Measurements from ENCODE around the gene MLKL.

DNA sequence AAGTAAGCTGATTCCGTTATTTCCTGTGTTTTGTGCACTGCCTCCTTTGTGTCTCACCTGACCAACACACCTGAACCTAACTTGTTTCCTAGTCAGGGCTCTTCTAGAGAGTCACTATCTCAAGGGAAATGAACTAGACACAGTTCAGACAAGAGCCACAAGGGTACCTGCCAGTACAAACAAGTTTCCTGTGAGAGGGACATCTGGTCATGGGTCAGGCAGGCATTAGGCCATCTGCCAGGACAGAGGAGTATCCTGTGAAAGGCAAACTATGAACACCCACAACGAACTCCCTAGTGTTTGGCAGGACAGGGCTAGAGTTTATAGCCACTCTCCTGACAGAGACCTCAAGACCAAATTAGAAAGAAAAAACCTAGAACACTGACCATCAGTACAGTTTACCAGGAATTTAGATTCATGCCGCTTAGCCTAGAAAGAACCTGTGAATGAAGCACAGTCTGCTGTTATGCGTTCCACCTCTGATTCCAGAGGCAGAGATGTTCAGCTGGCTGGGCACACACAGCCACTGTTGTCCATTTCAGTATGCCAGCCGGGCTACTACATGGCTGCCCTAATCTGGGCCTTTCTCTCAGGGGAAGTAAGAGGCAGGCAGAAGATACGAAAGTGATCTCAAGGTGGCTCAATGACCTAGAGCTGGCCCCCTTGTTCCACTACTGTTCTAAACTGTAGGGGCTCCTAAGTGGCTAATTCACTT is 73.0 kb downstream of the MLKL start:
- TF ChIP-seq EZH2 (IDR thresholded peaks at IDR 0.05; ENCODE audit: insufficient read depth, poor library complexity, severe bottlenecking) (no peak), EZH2phosphoT487 (IDR thresholded peaks at IDR 0.05; ENCODE audit: insufficient read depth, low read depth) (no peak)

All from GM23248 (cell line).